ENCODE measurements around the gene LBR.

The LBR gene

GRCh38 chr1:225426395-225427234, 1.2 kb downstream of the LBR start (continued):
- no peak for TF ChIP-seq ZBTB1 (tag by site-specific recombination; IDR thresholded peaks at IDR 0.05)
- no peak for TF ChIP-seq ZNF146 (tag by site-specific recombination; IDR thresholded peaks at IDR 0.05)
- TF ChIP-seq ZNF571 (tag by site-specific recombination; IDR thresholded peaks at IDR 0.05), result no peak
- TF ChIP-seq, protein P1, sequence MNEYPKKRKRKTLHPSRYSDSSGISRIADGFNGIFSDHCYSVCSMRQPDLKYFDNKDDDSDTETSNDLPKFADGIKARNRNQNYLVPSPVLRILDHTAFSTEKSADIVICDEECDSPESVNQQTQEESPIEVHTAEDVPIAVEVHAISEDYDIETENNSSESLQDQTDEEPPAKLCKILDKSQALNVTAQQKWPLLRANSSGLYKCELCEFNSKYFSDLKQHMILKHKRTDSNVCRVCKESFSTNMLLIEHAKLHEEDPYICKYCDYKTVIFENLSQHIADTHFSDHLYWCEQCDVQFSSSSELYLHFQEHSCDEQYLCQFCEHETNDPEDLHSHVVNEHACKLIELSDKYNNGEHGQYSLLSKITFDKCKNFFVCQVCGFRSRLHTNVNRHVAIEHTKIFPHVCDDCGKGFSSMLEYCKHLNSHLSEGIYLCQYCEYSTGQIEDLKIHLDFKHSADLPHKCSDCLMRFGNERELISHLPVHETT (tag by site-specific recombination; IDR thresholded peaks at IDR 0.05), result peak; percentile 47; the same call in 1 of the 2 replicates
- TF ChIP-seq ZNF76 (tag by site-specific recombination; IDR thresholded peaks at IDR 0.05; ENCODE audit: borderline replicate concordance, low read depth), result 0 out of 2 replicates have a peak, but pooled peaks have one; percentile 10
- no peak; the same call in 1 of the 2 replicates for TF ChIP-seq ZNF391 (tag by site-specific recombination; IDR thresholded peaks at IDR 0.05; ENCODE audit: borderline replicate concordance, low read depth)
- peak; percentile 93 for TF ChIP-seq ZBTB17 (tag by site-specific recombination; IDR thresholded peaks at IDR 0.05)
- peak; percentile 16; the same call in 1 of the 2 replicates for TF ChIP-seq ZNF596 (tag by site-specific recombination; IDR thresholded peaks at IDR 0.05)
- no peak for TF ChIP-seq ZNF169 (tag by site-specific recombination; IDR thresholded peaks at IDR 0.05)
- TF ChIP-seq KLF8 (tag by site-specific recombination; IDR thresholded peaks at IDR 0.05), result peak; percentile 59
- TF ChIP-seq ZNF624 (tag by site-specific recombination; IDR thresholded peaks at IDR 0.05), result no peak
- peak; percentile 14; the same call in 1 of the 2 replicates for TF ChIP-seq ZBTB21 (tag by site-specific recombination; IDR thresholded peaks at IDR 0.05)
- TF ChIP-seq, protein P2, sequence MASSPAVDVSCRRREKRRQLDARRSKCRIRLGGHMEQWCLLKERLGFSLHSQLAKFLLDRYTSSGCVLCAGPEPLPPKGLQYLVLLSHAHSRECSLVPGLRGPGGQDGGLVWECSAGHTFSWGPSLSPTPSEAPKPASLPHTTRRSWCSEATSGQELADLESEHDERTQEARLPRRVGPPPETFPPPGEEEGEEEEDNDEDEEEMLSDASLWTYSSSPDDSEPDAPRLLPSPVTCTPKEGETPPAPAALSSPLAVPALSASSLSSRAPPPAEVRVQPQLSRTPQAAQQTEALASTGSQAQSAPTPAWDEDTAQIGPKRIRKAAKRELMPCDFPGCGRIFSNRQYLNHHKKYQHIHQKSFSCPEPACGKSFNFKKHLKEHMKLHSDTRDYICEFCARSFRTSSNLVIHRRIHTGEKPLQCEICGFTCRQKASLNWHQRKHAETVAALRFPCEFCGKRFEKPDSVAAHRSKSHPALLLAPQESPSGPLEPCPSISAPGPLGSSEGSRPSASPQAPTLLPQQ (tag by site-specific recombination; IDR thresholded peaks at IDR 0.05), result peak; percentile 50; the same call in 1 of the 2 replicates
- TF ChIP-seq, protein P3, sequence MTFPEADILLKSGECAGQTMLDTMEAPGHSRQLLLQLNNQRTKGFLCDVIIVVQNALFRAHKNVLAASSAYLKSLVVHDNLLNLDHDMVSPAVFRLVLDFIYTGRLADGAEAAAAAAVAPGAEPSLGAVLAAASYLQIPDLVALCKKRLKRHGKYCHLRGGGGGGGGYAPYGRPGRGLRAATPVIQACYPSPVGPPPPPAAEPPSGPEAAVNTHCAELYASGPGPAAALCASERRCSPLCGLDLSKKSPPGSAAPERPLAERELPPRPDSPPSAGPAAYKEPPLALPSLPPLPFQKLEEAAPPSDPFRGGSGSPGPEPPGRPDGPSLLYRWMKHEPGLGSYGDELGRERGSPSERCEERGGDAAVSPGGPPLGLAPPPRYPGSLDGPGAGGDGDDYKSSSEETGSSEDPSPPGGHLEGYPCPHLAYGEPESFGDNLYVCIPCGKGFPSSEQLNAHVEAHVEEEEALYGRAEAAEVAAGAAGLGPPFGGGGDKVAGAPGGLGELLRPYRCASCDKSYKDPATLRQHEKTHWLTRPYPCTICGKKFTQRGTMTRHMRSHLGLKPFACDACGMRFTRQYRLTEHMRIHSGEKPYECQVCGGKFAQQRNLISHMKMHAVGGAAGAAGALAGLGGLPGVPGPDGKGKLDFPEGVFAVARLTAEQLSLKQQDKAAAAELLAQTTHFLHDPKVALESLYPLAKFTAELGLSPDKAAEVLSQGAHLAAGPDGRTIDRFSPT (tag by site-specific recombination; IDR thresholded peaks at IDR 0.05), result peak; percentile 99
- no peak for TF ChIP-seq ZNF148 (tag by site-specific recombination; IDR thresholded peaks at IDR 0.05; ENCODE audit: borderline replicate concordance)
- no peak for TF ChIP-seq PRDM4 (tag by site-specific recombination; IDR thresholded peaks at IDR 0.05)
- no peak for TF ChIP-seq ZNF621 (tag by site-specific recombination; IDR thresholded peaks at IDR 0.05)
- no peak for TF ChIP-seq GFI1B (tag by site-specific recombination; IDR thresholded peaks at IDR 0.05)
- TF ChIP-seq ZIC2 (tag by site-specific recombination; IDR thresholded peaks at IDR 0.05), result peak; percentile 86
- no peak; the same call in 1 of the 2 replicates for TF ChIP-seq OVOL3 (tag by site-specific recombination; IDR thresholded peaks at IDR 0.05)
- peak; percentile 22; the same call in 1 of the 2 replicates for TF ChIP-seq ZNF341 (tag by site-specific recombination; IDR thresholded peaks at IDR 0.05; ENCODE audit: low read depth)
- peak; percentile 67; the same call in 1 of the 2 replicates for TF ChIP-seq PRDM2 (tag by site-specific recombination; IDR thresholded peaks at IDR 0.05; ENCODE audit: borderline replicate concordance)

All from HEK293 (cell line).